Measurements from ENCODE around the gene KAT8.
A peak's percentile ranks its signal among the peaks of the same experiment; 100 is the strongest.

KAT8 gene

DNA sequence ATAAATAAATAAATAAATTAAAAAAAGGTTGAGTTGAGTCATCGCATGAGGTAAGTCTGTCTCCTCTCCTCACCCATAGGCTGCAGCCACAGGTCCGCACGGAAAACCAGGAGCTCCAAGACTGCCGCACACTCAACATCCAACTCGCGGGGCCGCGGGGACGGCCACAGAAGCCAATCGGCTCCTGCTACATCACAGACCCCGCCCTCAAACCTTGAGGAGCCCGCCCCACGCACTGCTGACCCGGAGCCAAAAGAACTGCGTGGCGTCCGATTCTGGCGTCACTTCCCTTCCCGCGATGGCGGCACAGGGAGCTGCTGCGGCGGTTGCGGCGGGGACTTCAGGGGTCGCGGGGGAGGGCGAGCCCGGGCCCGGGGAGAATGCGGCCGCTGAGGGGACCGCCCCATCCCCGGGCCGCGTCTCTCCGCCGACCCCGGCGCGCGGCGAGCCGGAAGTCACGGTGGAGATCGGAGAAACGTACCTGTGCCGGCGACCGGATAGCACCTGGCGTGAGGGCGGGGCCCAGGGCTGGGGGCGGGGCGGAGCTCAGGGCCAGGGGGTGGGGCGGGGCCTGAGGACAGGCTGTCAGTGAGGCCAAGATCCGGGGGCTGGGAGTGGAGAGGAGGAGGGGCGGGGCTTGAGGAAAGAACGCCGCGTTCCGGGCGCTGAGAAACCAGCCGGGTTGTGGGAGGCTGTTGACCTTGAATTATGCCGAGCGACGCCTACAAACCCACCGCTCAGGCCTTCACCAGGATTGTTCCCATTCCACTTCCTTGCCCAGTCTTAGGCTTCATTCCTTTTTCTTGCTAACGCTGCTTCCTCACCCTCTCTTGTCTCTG, at the start of gene KAT8:
Gene KAT8 (plus strand): TSS at position 281 of the 839 bp plus-strand sequence. CDS start 18 bp downstream, at position 299.
- Mint-ChIP-seq H3K4me3 (peak within 1 kb of the TSS; percentile 87), H3K27me3 (ENCODE audit: low read depth) (no peaks in the 10 kb centered on the region), H3K36me3 (ENCODE audit: low read depth) (peaks cover 20% of the 10 kb centered on the region), H3K27ac (peak within 1 kb of the TSS; percentile 86), H3K9me3 (no peaks in the 10 kb centered on the region), H3K4me1 (ENCODE audit: low read depth) (peaks cover 16% of the 10 kb centered on the region)

- Mint-ChIP-seq H3K4me3 (peak overlapping the region; percentile 99), H3K36me3 (ENCODE audit: low read depth) (peaks cover 9% of the 10 kb centered on the region), H3K27ac (peak overlapping the region; percentile 88), H3K4me1 (ENCODE audit: low read depth) (peaks cover 30% of the 10 kb centered on the region), H3K27me3 (ENCODE audit: low read depth) (no peaks in the 10 kb centered on the region), H3K9me3 (no peaks in the 10 kb centered on the region)
Observed at GRCh38 chr16:31071861-31072260, 45.6 kb upstream of the KAT8 start.

GRCh38 chr16:31072540-31073141, 44.8 kb upstream of the KAT8 start:
- Mint-ChIP-seq H3K4me3 (peak overlapping the region; percentile 99), H3K4me1 (ENCODE audit: low read depth) (peaks cover 26% of the 10 kb centered on the region), H3K36me3 (ENCODE audit: low read depth) (peaks cover 9% of the 10 kb centered on the region), H3K27me3 (ENCODE audit: low read depth) (no peaks in the 10 kb centered on the region), H3K27ac (peak overlapping the region; percentile 88), H3K9me3 (no peaks in the 10 kb centered on the region)

DNA sequence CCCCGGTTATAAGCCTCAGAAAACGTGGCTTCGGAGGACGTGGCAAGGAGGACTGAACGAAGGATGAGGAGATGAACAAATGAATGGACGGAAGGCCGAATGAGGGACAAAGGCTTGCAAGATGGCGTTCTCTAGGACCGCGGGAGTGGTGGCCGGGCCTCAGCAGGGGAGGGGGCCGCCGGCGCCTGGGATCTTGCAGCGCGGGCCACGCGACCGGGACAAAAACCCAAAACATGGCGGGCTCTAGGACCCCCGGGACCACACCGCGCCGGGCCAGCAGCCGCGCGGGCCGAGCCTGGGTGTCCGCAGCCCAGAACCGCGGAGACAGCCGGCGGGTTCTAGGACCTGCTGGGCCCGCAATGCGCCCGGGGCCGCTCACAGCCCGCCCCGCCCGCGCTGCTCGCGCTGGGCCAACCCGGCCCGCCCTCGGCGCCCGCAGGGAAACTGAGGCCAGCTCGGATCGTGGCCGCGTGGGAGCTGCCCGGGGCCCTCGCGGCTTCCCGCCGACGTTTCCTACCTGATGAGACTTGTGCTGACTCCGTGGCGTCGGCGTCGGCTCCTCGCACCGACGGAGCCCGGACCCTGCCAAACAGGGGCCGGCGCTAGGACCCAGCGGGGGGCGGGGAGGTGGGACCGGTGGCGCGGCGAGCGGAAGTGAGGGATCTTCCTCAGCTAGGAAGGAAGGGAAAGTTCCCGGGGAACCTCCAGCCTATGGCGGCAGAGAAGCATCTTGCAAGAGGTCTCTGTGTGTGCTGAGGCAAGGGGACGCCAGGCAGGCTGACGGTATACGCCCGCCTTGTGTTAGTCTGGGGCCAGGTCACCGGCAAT, 44.1 kb upstream of the KAT8 start:
- no peaks in the 10 kb centered on the region for H3K27me3 Mint-ChIP-seq (ENCODE audit: low read depth)
- no peaks in the 10 kb centered on the region for H3K9me3 Mint-ChIP-seq
- peaks cover 24% of the 10 kb centered on the region for H3K4me1 Mint-ChIP-seq (ENCODE audit: low read depth)

DNA sequence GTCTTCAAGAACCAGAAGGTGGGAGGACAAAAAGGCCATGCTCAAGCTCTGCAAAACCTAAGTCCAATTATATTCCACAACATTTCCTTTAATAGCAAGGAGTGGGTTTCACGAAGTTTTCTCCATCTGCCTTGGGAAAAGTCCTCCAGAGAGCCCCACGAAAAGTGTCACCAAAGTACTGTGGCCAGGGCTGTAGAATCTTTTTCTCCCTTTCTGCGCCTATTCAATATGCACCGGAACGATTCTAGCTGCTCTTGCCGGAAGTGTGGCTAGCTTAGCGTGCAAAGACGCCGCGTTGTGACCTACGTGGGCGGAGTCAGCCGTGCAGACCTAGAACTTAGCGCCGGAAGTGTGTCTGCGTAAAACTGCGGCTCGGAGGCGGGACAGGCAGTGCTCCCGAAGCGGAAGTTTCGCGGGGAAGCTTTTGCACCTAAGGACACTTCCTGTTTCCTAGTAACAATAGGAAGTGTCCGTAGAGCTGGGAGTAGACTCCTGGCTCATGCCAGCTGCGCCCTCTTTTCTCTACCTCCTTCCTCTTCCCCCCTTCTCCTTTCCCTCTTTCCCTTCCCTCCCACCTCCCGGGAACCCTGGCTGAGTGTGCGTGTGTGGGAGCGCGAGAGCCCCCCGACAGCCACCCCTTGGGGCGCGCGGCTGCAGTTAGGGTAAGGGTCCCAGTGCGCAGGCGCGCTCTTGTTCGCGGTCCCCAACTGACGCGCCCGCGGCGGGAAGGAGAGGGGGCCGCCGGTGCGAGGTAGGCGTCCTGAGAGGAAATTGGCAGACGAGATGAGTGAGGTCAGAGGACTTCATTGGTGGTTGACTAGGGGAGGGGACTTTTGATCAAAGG, 43.3 kb upstream of the KAT8 start, which contains the start of the genes ZNF646 and ZNF668:
Gene ZNF646 (plus strand): TSS at position 453 of the 844 bp plus-strand sequence. CDS start 1,903 bp downstream, outside the sequence.
Gene ZNF668 (minus strand): TSS at position 271 of the 844 bp plus-strand sequence. CDS start 9,781 bp downstream, outside the sequence.
- peak within 1 kb of the TSS; percentile 98 for H3K27ac Mint-ChIP-seq
- H3K4me1 Mint-ChIP-seq (ENCODE audit: low read depth), result peaks cover 23% of the 10 kb centered on the region
- peaks cover 19% of the 10 kb centered on the region for H3K36me3 Mint-ChIP-seq (ENCODE audit: low read depth)

More for the DNA sequence above, 44.1 kb upstream of the KAT8 start:
- Mint-ChIP-seq H3K36me3 (ENCODE audit: low read depth) (peaks cover 14% of the 10 kb centered on the region), H3K27ac (peak overlapping the region; percentile 98), H3K4me3 (peak overlapping the region; percentile 99)

DNA sequence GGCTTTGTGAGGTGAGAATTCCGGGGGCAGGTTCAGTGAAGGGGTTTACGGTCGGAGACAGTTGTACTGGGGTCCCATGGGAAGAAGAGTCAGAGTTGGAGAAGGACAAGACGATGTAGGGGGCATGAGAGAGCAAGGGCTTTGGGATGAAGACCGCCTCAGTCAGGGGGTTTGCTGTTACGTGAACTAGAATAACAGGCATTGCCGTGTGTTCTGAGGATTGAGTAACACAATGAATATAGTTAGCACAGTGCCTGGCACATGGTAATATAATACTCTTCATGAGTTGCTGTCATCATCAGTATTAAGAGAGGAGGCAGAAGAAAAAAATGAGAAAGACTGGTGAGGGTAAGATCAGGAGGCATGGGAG, 42.7 kb upstream of the KAT8 start:
- H3K27me3 Mint-ChIP-seq (ENCODE audit: low read depth), result no peaks in the 10 kb centered on the region
- H3K9me3 Mint-ChIP-seq, result no peaks in the 10 kb centered on the region
- H3K27ac Mint-ChIP-seq, result peak overlapping the region; percentile 98
- peaks cover 23% of the 10 kb centered on the region for H3K36me3 Mint-ChIP-seq (ENCODE audit: low read depth)
- H3K4me3 Mint-ChIP-seq, result peak overlapping the region; percentile 99
- peaks cover 22% of the 10 kb centered on the region for H3K4me1 Mint-ChIP-seq (ENCODE audit: low read depth)

More for the DNA sequence above, 43.3 kb upstream of the KAT8 start, which contains the start of the genes ZNF646 and ZNF668:
- Mint-ChIP-seq H3K4me3 (peak within 1 kb of the TSS; percentile 99), H3K27me3 (ENCODE audit: low read depth) (no peaks in the 10 kb centered on the region), H3K9me3 (no peaks in the 10 kb centered on the region)

GRCh38 chr16:31076319-31076718, 41.1 kb upstream of the KAT8 start:
- H3K4me1 Mint-ChIP-seq (ENCODE audit: low read depth), result peaks cover 24% of the 10 kb centered on the region
- H3K36me3 Mint-ChIP-seq (ENCODE audit: low read depth), result peaks cover 29% of the 10 kb centered on the region
- H3K27me3 Mint-ChIP-seq (ENCODE audit: low read depth), result no peaks in the 10 kb centered on the region
- no peak overlapping the region for H3K27ac Mint-ChIP-seq
- H3K4me3 Mint-ChIP-seq, result peak overlapping the region; percentile 25
- no peaks in the 10 kb centered on the region for H3K9me3 Mint-ChIP-seq

DNA sequence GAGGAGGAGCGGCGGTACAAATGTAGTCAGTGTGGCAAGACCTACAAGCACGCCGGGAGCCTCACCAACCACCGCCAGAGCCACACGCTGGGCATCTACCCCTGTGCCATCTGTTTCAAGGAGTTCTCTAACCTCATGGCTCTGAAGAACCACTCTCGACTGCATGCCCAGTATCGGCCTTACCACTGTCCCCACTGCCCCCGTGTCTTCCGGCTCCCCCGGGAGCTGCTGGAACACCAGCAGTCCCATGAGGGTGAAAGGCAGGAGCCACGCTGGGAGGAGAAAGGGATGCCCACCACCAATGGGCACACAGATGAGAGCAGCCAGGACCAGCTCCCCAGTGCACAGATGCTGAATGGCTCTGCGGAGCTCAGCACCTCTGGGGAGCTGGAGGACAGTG, 40.4 kb upstream of the KAT8 start:
- Mint-ChIP-seq H3K4me1 (ENCODE audit: low read depth) (peaks cover 17% of the 10 kb centered on the region), H3K4me3 (no peak overlapping the region), H3K9me3 (no peaks in the 10 kb centered on the region), H3K27me3 (ENCODE audit: low read depth) (no peaks in the 10 kb centered on the region), H3K36me3 (ENCODE audit: low read depth) (peaks cover 29% of the 10 kb centered on the region), H3K27ac (no peak overlapping the region)

DNA sequence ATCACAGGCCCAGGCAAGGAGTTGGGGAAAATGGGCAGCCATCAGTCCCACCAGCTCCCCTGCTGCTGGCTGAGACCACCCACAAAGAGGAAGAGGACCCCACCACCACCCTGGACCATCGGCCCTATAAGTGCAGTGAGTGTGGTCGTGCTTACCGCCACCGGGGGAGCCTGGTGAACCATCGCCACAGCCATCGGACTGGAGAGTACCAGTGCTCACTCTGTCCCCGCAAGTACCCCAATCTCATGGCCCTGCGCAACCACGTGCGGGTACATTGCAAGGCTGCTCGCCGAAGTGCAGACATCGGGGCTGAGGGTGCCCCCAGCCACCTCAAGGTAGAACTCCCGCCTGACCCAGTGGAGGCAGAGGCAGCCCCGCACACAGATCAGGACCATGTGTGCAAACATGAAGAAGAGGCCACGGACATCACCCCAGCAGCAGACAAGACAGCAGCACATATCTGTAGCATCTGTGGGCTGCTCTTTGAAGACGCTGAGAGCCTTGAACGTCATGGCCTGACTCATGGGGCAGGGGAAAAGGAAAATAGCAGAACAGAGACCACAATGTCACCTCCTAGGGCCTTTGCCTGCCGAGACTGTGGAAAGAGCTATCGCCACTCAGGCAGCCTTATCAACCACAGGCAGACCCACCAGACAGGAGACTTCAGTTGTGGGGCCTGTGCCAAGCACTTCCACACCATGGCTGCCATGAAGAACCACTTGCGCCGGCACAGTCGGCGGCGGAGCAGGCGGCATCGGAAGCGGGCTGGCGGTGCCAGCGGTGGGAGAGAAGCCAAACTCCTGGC, 39.7 kb upstream of the KAT8 start:
- Mint-ChIP-seq H3K27ac (no peak overlapping the region), H3K4me1 (ENCODE audit: low read depth) (peaks cover 15% of the 10 kb centered on the region), H3K4me3 (no peak overlapping the region), H3K36me3 (ENCODE audit: low read depth) (peaks cover 32% of the 10 kb centered on the region), H3K9me3 (no peaks in the 10 kb centered on the region), H3K27me3 (ENCODE audit: low read depth) (no peaks in the 10 kb centered on the region)

- Mint-ChIP-seq H3K27ac (no peak overlapping the region), H3K9me3 (no peaks in the 10 kb centered on the region), H3K27me3 (ENCODE audit: low read depth) (no peaks in the 10 kb centered on the region), H3K36me3 (ENCODE audit: low read depth) (peaks cover 32% of the 10 kb centered on the region), H3K4me1 (ENCODE audit: low read depth) (peaks cover 15% of the 10 kb centered on the region), H3K4me3 (no peak overlapping the region)
Observed at GRCh38 chr16:31078597-31079341, 38.7 kb upstream of the KAT8 start.

- no peak overlapping the region for H3K27ac Mint-ChIP-seq
- H3K9me3 Mint-ChIP-seq, result no peaks in the 10 kb centered on the region
- no peak overlapping the region for H3K4me3 Mint-ChIP-seq
- no peaks in the 10 kb centered on the region for H3K27me3 Mint-ChIP-seq (ENCODE audit: low read depth)
- H3K4me1 Mint-ChIP-seq (ENCODE audit: low read depth), result peaks cover 15% of the 10 kb centered on the region
- peaks cover 29% of the 10 kb centered on the region for H3K36me3 Mint-ChIP-seq (ENCODE audit: low read depth)
Observed at GRCh38 chr16:31079342-31079944, 38.0 kb upstream of the KAT8 start.

GRCh38 chr16:31080035-31080629, 37.3 kb upstream of the KAT8 start:
- Mint-ChIP-seq H3K36me3 (ENCODE audit: low read depth) (peaks cover 23% of the 10 kb centered on the region), H3K4me1 (ENCODE audit: low read depth) (peaks cover 8% of the 10 kb centered on the region), H3K4me3 (no peak overlapping the region), H3K27me3 (ENCODE audit: low read depth) (no peaks in the 10 kb centered on the region), H3K9me3 (no peaks in the 10 kb centered on the region), H3K27ac (no peak overlapping the region)
